Dendritic cell treated with granulocyte-macrophage colony-stimulating factor and Interleukin-4, amounts not matched to agents 40 ng/mL and 50 ng/mL, for 4 days (primary cell): ENCODE measurements around the gene ACADVL.
A peak's percentile ranks its signal among the peaks of the same experiment; 100 is the strongest.

ENCODE experiments used
- H3K27ac Mint-ChIP-seq: one replicate; pipeline ENCODE4 v1.8.0; 2022; ENCODE audit warnings: mild to moderate bottlenecking, mixed read lengths
- H3K27me3 Mint-ChIP-seq: one replicate; pipeline ENCODE4 v1.8.0; 2022; ENCODE audit warnings: mild to moderate bottlenecking, mixed read lengths
- H3K36me3 Mint-ChIP-seq: one replicate; pipeline ENCODE4 v1.8.0; 2022; ENCODE audit warnings: low read depth, mixed read lengths
- H3K4me1 Mint-ChIP-seq: one replicate; pipeline ENCODE4 v1.8.0; 2022; ENCODE audit warnings: low read depth, mixed read lengths
- H3K4me3 Mint-ChIP-seq: one replicate; pipeline ENCODE4 v1.8.0; 2022; ENCODE audit warnings: mild to moderate bottlenecking, moderate library complexity, mixed read lengths
- H3K9me3 Mint-ChIP-seq: one replicate; pipeline ENCODE4 v1.8.0; 2022; ENCODE audit warnings: mixed read lengths
- intact Hi-C: fragments of 100-400 bp; cut with micrococcal nuclease; formaldehyde crosslinking; loops from one replicate; pipeline ENCODE4 v1.15.0; 2022

ACADVL gene

DNA sequence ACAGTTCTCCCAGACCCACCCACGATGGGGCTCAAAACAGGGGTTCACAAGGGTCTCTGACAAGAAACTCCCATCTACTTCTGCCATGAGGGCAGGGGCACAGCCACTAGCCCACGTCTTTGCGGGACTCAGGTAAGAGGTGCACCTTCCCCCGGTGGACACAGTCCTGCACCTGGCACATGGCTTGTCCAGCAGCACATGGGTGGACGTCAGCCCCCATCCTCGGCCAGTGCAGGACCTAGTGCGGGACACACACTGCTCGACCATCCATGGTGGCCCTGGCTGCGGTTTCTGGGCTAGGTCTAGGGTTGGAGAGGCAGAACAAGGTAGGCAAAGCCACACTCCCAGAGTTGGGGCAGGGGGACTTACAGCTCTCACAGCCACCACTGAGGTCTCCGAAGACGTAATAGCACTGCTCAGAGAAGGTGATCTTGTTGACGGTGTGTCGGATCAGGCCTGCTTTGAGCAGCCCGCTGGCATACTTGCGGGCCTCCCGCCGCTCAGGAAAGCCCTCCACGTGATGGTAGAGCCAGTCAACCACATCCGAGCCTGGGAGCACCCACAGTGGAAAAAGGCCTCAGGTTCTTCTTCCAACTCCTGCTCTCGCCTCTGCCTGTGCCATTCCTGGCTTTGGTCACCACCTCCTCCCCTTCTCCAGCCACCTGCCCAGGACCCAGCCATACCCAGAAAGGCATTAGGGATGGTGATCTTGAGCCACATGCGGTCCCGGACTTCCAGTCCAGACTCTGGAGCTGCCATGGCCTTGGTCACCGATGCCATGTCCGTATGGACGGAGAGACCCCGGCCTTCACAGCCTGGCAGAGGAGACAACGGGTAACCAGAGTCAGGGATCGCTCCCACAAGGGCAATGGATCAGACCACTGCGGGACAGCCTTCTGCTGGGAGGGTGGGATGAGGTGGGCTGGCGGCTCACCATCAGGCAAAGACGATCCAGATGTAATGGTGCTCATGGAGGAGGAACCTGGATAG is 7.3 kb downstream of the ACADVL start:
- Mint-ChIP-seq H3K36me3 (peaks cover 94% of the 10 kb centered on the region), H3K27me3 (no peaks in the 10 kb centered on the region), H3K4me3 (no peak overlapping the region), H3K27ac (peak overlapping the region; percentile 25), H3K9me3 (peaks cover 3% of the 10 kb centered on the region), H3K4me1 (peaks cover 20% of the 10 kb centered on the region)
- intact Hi-C loops = no loop called here

DNA sequence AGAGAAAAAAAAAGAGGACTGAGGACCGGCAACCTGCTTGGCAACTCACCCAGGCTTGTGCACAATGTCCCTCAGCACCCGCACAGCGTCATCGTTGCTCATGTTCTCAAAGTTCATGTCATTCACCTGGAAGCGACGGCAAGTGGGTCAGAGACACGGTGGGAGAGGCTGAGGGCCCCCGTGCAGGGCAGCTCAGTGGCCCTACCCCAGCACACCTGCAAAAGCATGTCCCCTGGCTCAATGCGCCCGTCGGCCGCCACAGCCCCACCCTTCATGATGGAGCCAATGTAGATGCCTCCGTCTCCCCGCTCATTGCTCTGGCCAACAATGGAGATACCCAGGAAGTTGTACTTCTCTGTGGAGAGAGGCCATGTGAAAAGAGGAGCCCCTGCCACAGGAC is 9.2 kb downstream of the ACADVL start:
- Mint-ChIP-seq H3K27me3 (no peaks in the 10 kb centered on the region), H3K4me1 (peaks cover 36% of the 10 kb centered on the region), H3K9me3 (peaks cover 7% of the 10 kb centered on the region), H3K36me3 (peaks cover 83% of the 10 kb centered on the region), H3K27ac (no peak overlapping the region), H3K4me3 (no peak overlapping the region)
- intact Hi-C loops = no loop called here

DNA sequence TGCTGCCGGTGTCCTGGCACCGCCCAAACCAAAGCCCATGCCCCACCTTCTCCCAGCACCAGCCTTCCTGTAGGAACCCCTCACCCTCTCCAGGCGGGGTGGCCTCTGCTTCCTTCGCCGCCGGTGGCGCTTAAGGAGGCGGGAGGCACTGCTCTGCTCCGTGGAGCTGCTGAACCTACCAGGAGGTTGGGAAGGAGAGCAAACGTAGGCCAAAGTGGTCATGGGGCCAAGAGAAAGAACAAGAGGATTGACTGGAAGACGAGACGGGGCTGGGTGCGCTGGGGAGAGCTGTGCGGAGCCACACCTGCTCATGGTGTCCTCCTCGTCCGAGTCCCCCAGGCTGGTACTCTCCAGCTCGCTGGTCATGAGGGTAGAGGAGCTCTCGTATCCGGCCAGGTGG is 9.8 kb downstream of the ACADVL start:
- Mint-ChIP-seq H3K27me3 (no peaks in the 10 kb centered on the region), H3K4me3 (no peak overlapping the region), H3K4me1 (peaks cover 38% of the 10 kb centered on the region), H3K9me3 (peaks cover 7% of the 10 kb centered on the region), H3K36me3 (peaks cover 83% of the 10 kb centered on the region), H3K27ac (no peak overlapping the region)
- intact Hi-C loops = no loop called here

DNA sequence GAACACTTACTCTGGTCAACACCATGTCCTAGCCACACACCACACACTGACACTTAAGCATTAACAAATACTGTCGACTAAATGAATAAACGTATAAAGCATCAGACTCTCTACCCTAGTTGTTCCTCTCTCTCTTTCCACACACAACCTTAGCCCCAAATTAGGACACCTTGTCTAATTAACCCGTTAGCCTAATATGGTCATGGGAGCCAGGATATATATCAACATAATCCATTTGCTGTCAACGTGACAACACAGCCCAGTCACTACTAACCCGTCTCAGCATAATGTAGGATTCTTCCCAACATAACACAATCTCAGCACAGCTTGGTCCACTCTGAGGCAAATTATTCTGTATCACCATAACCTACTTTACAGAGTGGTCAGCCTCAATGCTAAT is 12.4 kb downstream of the ACADVL start:
- H3K27me3 Mint-ChIP-seq = no peaks in the 10 kb centered on the region
- intact Hi-C loops = no loop called here
- no peak overlapping the region for H3K4me3 Mint-ChIP-seq
- H3K9me3 Mint-ChIP-seq = peaks cover 7% of the 10 kb centered on the region
- peaks cover 83% of the 10 kb centered on the region for H3K36me3 Mint-ChIP-seq
- no peak overlapping the region for H3K27ac Mint-ChIP-seq
- H3K4me1 Mint-ChIP-seq = peaks cover 64% of the 10 kb centered on the region

DNA sequence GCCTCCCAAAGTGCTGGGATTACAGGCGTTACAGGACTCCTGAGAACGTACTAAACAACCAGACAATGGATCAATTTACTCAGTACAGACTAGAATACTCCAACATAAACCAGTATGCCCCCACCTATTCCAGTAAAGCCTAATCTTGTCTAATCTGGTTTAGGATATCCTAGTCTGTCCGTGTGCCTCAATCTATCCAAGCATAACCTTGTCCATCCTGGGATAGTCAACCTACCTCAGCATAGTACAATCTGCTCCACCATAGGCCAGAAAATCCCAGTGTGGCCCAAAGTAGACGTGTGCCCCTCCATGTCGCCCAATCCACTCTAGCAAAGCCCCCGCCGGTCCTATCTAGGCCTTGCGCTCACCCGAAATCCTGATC is 14.0 kb downstream of the ACADVL start:
- Mint-ChIP-seq H3K27me3 (no peaks in the 10 kb centered on the region), H3K4me3 (peak overlapping the region; percentile 94), H3K9me3 (peaks cover 7% of the 10 kb centered on the region), H3K27ac (peak overlapping the region; percentile 98), H3K36me3 (peaks cover 83% of the 10 kb centered on the region), H3K4me1 (peaks cover 70% of the 10 kb centered on the region)
- intact Hi-C loops = loop anchor here (2.0 kb wide), 1 partner anchor 15 kb away; the partner anchor contains the start of genes ACADVL and DLG4

DNA sequence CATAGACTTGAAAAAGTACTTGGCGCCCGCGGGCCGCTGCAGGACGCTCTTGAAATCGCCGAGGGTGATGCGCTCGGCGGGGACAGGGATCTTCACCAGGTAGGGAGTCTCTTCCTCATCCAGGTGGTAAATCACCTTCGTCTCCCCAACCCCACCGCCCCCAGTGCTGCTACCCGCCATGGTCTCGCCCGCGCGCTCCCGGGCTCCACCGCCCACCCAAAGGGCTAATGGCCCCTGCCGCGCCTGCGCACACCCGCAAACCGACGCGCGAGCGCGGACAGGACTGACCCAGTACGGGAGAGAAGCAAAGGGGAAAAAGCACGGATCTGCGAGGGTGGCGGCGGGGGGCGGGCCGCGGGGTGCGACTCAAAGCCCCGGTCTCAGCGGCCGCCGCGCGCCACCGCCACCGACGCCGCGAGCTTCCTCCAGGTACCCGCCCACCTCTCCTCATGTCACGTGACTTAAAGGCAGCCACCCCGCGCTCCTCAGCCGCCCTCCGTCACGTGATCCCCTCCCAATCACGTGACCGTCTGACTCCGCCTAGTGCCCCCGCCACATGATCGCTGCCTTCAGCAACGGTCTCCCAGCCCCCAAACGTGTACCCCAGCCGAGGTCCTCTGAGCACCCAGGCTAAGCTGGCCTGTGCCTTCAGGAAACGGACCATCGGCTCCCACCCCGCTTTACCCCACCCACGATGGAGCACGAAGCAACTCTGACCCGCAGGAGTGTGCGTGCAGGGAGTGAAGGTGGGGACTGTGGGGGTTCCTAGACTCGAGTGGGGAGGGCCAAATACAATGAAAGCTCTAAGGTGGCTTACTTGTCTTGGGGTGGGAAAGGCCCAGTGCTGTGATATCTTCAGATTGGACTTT is 14.6 kb downstream of the ACADVL start, which contains the start of gene DVL2:
Gene DVL2, minus strand, starts transcription at position 435 of the 869 bp plus-strand sequence. Its CDS starts 255 bp downstream, at position 180.
- peak within 1 kb of the TSS; percentile 94 for H3K4me3 Mint-ChIP-seq
- intact Hi-C loops = loop anchor here (2.0 kb wide), 1 partner anchor 16 kb away; the partner anchor contains the start of genes ACADVL and DLG4
- H3K27me3 Mint-ChIP-seq = no peaks in the 10 kb centered on the region
- peaks cover 83% of the 10 kb centered on the region for H3K36me3 Mint-ChIP-seq
- H3K4me1 Mint-ChIP-seq = peaks cover 70% of the 10 kb centered on the region
- H3K27ac Mint-ChIP-seq = peak within 1 kb of the TSS; percentile 98
- H3K9me3 Mint-ChIP-seq = peaks cover 7% of the 10 kb centered on the region

DNA sequence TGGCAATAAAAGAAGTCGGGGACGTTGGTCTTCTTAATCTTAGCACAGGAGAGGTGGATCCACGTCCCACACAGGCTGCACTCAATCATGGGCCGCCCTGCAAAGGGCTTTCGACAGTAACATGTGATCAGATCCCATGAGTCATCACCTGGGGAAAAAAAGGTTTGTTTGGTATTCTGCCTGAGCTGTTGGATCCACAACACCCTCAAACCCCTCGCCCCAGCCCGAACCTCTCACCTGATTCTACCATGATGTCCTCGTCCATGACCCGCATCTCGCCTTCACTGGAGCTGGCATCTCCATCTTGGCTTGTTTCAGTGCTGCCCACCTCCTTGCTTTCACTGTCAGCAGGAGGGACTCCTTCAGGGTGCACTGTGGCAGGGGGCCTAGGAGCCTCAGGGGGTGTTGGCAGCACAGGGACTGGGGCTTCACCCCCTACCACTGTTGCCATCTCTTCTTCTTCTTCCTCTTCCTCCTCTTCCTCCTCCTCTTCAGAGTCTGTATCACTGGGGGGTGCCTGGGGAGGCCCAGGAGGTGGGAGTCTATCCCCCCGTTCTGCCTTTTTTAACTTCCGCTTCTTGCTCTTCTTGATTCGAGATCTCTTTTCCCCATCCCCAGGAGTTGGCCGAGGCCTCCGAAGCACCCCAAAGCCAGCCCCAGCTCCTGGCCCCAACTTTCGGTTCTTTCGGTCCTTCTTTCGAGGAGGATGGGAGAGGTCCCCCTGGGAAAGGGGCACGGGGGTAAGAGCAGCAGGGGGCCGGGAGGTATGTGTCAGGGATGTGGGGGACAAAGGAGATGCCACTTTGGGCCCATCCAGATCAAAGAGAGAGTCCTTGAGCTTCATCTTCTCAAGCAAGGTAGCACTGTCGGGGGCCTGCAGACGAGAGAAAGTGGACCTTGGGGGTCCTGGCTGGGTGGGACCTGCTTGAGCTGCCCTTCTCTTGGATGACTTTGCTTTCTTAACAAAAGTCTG is 16.2 kb downstream of the ACADVL start:
- Mint-ChIP-seq H3K36me3 (peaks cover 81% of the 10 kb centered on the region), H3K4me3 (peak overlapping the region; percentile 32), H3K27me3 (no peaks in the 10 kb centered on the region), H3K9me3 (peaks cover 7% of the 10 kb centered on the region), H3K27ac (peak overlapping the region; percentile 98), H3K4me1 (peaks cover 74% of the 10 kb centered on the region)
- intact Hi-C loops = loop anchor here (2.0 kb wide), 1 partner anchor 17 kb away; the partner anchor contains the start of genes ACADVL and DLG4

DNA sequence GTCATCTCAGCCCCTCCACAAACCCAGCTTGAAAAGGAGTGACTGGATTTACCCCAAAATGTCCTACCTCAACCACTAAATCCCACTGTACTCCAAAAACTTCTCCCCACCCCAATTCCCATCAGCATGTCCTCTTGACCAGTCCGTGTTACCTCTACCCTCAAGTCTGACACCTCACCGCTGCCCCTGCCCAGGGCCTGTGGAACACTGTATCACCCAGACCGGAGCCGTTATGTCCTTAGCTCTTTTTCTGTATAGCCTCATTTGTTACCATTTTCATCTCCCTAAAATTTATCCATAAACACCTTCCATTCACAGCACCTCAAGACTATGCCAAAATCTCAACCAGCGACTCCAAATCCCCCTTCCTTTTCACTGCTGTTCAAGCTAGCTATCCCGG is 17.1 kb downstream of the ACADVL start:
- Mint-ChIP-seq H3K36me3 (peaks cover 87% of the 10 kb centered on the region), H3K4me1 (peaks cover 72% of the 10 kb centered on the region), H3K9me3 (peaks cover 6% of the 10 kb centered on the region)

DNA sequence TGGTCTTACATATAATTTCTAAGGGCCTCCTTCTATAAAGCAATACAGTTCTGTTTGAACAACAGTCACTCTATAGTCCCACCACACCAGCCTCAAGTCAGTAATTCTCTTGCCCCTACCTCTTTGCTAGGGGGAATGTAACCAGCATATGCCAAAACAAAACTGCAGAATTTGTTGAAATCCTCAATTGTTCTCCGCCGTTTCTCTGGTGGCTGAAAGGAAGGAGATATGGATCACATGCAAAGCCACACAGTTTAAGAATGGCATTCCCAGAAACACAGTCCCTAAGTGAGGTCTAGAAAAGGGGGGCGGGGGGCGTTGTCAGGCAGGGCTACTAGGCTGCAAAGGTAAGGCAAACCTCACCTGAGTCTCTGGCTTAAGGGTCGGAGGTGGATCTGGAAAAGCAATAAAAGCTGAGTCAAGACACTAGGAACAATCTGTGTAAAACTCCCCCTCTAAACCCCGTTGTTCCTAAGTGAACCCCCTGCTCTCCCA is 17.6 kb downstream of the ACADVL start:
- H3K27me3 Mint-ChIP-seq = no peaks in the 10 kb centered on the region
- peak overlapping the region; percentile 98 for H3K4me3 Mint-ChIP-seq
- H3K4me1 Mint-ChIP-seq = peaks cover 67% of the 10 kb centered on the region
- peaks cover under 1% of the 10 kb centered on the region for H3K9me3 Mint-ChIP-seq
- peaks cover 87% of the 10 kb centered on the region for H3K36me3 Mint-ChIP-seq
- peak overlapping the region; percentile 98 for H3K27ac Mint-ChIP-seq
- intact Hi-C loops = no loop called here

More for the DNA sequence above, 17.1 kb downstream of the ACADVL start:
- peak overlapping the region; percentile 98 for H3K27ac Mint-ChIP-seq
- no peaks in the 10 kb centered on the region for H3K27me3 Mint-ChIP-seq
- intact Hi-C loops = no loop called here
- H3K4me3 Mint-ChIP-seq = peak overlapping the region; percentile 98

DNA sequence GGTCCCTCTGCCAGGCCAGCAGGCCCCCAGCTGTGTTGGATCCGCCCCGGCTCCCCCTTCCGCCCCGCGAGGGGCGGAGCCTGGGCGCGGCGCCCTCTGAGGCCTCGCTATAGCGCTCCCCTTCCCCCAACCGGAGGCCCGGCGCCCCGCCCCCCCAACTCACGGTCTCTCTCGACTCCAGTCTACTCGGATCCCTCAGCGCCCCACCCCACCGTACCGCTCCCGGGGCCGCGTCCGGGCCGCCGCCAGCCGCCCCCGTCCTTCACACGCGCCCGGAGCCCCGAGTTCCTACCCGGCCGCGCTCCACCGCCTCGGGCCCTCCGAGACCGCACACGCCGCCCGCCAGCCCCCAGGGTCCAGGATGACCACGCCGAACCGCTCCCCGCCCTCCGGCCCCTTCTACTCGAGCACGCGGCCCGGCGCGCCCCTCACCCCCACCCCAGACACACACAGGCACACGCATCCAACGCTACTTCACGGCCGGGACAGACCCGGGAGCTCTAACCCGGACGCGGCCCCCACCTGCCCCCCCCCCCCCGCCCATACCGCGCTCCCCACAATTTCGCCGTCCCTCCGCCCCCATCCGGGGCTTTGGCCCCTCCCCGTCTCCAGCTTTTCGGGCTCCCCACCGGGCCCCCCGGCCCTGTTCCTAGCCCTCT is 18.2 kb downstream of the ACADVL start:
- Mint-ChIP-seq H3K4me3 (peak overlapping the region; percentile 98), H3K4me1 (peaks cover 61% of the 10 kb centered on the region), H3K9me3 (no peaks in the 10 kb centered on the region), H3K27me3 (no peaks in the 10 kb centered on the region), H3K36me3 (peaks cover 91% of the 10 kb centered on the region), H3K27ac (peak overlapping the region; percentile 98)
- intact Hi-C loops = no loop called here

DNA sequence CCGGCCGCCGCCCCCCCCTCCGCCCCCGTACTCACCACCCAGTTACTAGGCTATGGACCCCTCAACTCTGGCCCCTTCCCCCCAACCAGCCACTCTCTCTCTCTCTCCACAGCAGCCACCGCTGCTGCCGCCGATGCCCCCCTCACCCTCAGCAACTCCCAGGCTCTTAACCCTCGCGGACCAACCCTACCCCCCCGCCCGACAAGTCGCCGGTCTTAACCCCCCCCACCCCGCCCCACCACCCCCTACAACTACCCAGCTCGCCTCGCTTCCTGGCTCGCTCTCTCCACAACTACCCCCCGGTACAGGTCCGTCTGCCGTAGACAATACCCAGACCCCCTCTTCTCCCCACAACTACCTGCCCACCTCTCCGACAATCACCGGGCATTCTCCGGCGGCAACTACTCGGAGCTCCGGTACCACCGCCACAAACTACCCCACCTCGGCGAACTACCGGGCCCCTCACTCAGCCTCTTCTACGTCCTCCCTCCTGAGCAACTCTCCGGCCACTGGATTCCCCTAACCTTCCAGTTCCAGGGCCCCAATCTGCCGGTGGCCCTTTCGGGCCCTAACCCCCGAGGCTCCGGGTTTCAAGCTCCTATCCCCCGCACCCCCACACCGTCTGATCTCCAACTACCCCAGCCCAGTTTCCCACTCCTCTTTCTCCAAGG is 18.8 kb downstream of the ACADVL start:
- Mint-ChIP-seq H3K4me1 (peaks cover 60% of the 10 kb centered on the region), H3K27me3 (no peaks in the 10 kb centered on the region), H3K36me3 (peaks cover 98% of the 10 kb centered on the region), H3K9me3 (no peaks in the 10 kb centered on the region), H3K27ac (peak overlapping the region; percentile 98), H3K4me3 (peak overlapping the region; percentile 98)
- intact Hi-C loops = no loop called here
